Non-pigmented ciliary epithelial cell (primary cell): ENCODE measurements around the gene DHDDS.
"Not testable (repeated sequence)": the region's sequence is repeated elsewhere in the genome, so short reads cannot be mapped to it uniquely, and the experiment has no call there.

Experiments
- DNase-seq: peaks from one replicate; pipeline ENCODE4 v3.0.0-alpha.2; 2010; ENCODE audit warnings: low read depth

DHDDS gene

GRCh38 chr1:26431979-26432695 lies at the start of gene DHDDS:
TSS of gene DHDDS (plus strand) at chr1:26432321. CDS start at chr1:26432946, 625 bp downstream.
- peak; percentile 91 for DNase-seq

GRCh38 chr1:26384076-26384475 lies 48.0 kb upstream of the DHDDS start:
- no peak for DNase-seq

- not testable (repeated sequence) for DNase-seq
Measured at GRCh38 chr1:26385063-26385462, 47.1 kb upstream of the DHDDS start.

GRCh38 chr1:26387447-26387846 lies 44.7 kb upstream of the DHDDS start:
- DNase-seq: no peak

GRCh38 chr1:26388791-26389445 lies 43.2 kb upstream of the DHDDS start:
- no peak for DNase-seq

- no peak for DNase-seq
Measured at GRCh38 chr1:26389604-26390247, 42.4 kb upstream of the DHDDS start.

GRCh38 chr1:26391450-26391849 lies 40.7 kb upstream of the DHDDS start:
- no peak for DNase-seq

- DNase-seq: no peak
Measured at GRCh38 chr1:26395754-26396153, 36.4 kb upstream of the DHDDS start.

- DNase-seq: no peak
Measured at GRCh38 chr1:26399034-26399433, 33.1 kb upstream of the DHDDS start.

GRCh38 chr1:26401891-26402290 lies 30.2 kb upstream of the DHDDS start:
- no peak for DNase-seq

GRCh38 chr1:26403656-26404055 lies 28.5 kb upstream of the DHDDS start:
- no peak for DNase-seq

- DNase-seq: no peak
Measured at GRCh38 chr1:26404641-26405040, 27.5 kb upstream of the DHDDS start.

- peak; percentile 63 for DNase-seq
Measured at GRCh38 chr1:26405281-26405915, 26.7 kb upstream of the DHDDS start.

- no peak for DNase-seq
Measured at GRCh38 chr1:26408604-26409003, 23.5 kb upstream of the DHDDS start.

- no peak for DNase-seq
Measured at GRCh38 chr1:26409191-26409807, 22.8 kb upstream of the DHDDS start.

GRCh38 chr1:26410706-26411623 lies 21.2 kb upstream of the DHDDS start, which contains the start of gene LIN28A:
TSS of gene LIN28A (plus strand) at chr1:26410817. CDS start at chr1:26410892, 75 bp downstream.
- no peak for DNase-seq

- no peak for DNase-seq
Measured at GRCh38 chr1:26411624-26412074, 20.5 kb upstream of the DHDDS start.

- no peak for DNase-seq
Measured at GRCh38 chr1:26412180-26412840, 19.8 kb upstream of the DHDDS start.

- DNase-seq: no peak
Measured at GRCh38 chr1:26413031-26413430, 19.1 kb upstream of the DHDDS start.

- no peak for DNase-seq
Measured at GRCh38 chr1:26417111-26417759, 14.9 kb upstream of the DHDDS start.
